SK-N-SH (cell line): ENCODE results near the gene C19orf18. TPM values are rescaled to one million over a fixed set of nuclear protein-coding genes. Genes with fewer than 3 reads are reported as not detected.
"Not testable (repeated sequence)": the region's sequence is repeated elsewhere in the genome, so short reads cannot be mapped to it uniquely, and the experiment has no call there.

Experiments
- CTCF ChIA-PET: fragments of 300-600, 350-600 bp; formaldehyde crosslinking; extraction: SDS; loops from one replicate; lab custom pipeline; 2021; lab: Yijun Ruan, JAX
- POLR2A ChIA-PET: fragments of 350-600 bp; sonication (Branson Sonifier 250); formaldehyde crosslinking; extraction: SDS; loops from one replicate; lab custom pipeline; 2020; ENCODE audit warnings: antibody characterized with exemption, inconsistent platforms; lab: Yijun Ruan, JAX
- DNase-seq: peaks from one replicate; pipeline ENCODE4 v3.0.0; 2012
- H2AFZ ChIP-seq: fragments of 200-600 bp; sonication (generic); 2 replicates; pipeline ENCODE4 v1.8.1; 2016; ENCODE audit warnings: antibody characterized with exemption, mild to moderate bottlenecking, low read depth
- H3F3A ChIP-seq: fragments of 200-600 bp; sonication (generic); replicated peaks from 2 replicates; pipeline ENCODE3; 2016; ENCODE audit warnings: antibody characterized with exemption, mild to moderate bottlenecking; ENCODE audit not compliant: insufficient read depth
- H3K27ac ChIP-seq, 2 experiments: fragments of 200-500 bp in 1 of 2; fragments of 200-600 bp in 1 of 2; sonication (Bioruptor generic) in 1 of 2; sonication (generic), shearing (Covaris generic) in 1 of 2; 2 replicates each; pipeline versions ENCODE4 v1.5.1 to v1.6.1; 2014 to 2016; ENCODE audit warnings: low read depth in 2 of 2, inconsistent platforms in 1 of 2, low read length in 1 of 2, mild to moderate bottlenecking in 1 of 2, mixed read lengths in 1 of 2
- H3K27me3 ChIP-seq: fragments of 200-600 bp; sonication (generic), shearing (Covaris generic); 2 replicates; pipeline ENCODE4 v1.6.1; 2016; ENCODE audit warnings: mixed run types; ENCODE audit not compliant: insufficient read depth
- H3K36me3 ChIP-seq, 2 experiments: fragments of 200-500 bp in 1 of 2; fragments of 200-600 bp in 1 of 2; sonication (Bioruptor generic) in 1 of 2; sonication (generic) in 1 of 2; replicated peaks in 1 of 2; 2 replicates each; pipeline versions ENCODE3 to v1.5.1; 2014 to 2016; ENCODE audit warnings: low read length in 1 of 2, mild to moderate bottlenecking in 1 of 2; ENCODE audit not compliant: insufficient read depth in 2 of 2, control insufficient read depth in 1 of 2
- H3K4me1 ChIP-seq, 2 experiments: fragments of 200-500 bp in 1 of 2; fragments of 200-600 bp in 1 of 2; sonication (Bioruptor generic) in 1 of 2; sonication (generic), shearing (Covaris generic) in 1 of 2; 2 replicates each; pipeline versions ENCODE4 v1.5.1 to v1.6.1; 2014 to 2016; ENCODE audit warnings: low read depth in 1 of 2, low read length in 1 of 2, mixed run types in 1 of 2; ENCODE audit not compliant: insufficient read depth in 2 of 2, control insufficient read depth in 1 of 2
- H3K4me2 ChIP-seq: fragments of 200-600 bp; sonication (generic), shearing (Covaris generic); 2 replicates; pipeline ENCODE4 v1.6.1; 2017; ENCODE audit warnings: mixed run types
- H3K4me3 ChIP-seq, 2 experiments: fragments of 200-500 bp in 1 of 2; fragments of 200-600 bp in 1 of 2; sonication (Bioruptor generic) in 1 of 2; sonication (generic), shearing (Covaris generic) in 1 of 2; 2 replicates each; pipeline versions ENCODE4 v1.5.1 to v1.8.1; 2014 to 2016; ENCODE audit warnings: low read depth in 2 of 2, inconsistent platforms in 1 of 2, low read length in 1 of 2, mild to moderate bottlenecking in 1 of 2, mixed read lengths in 1 of 2, moderate library complexity in 1 of 2
- H3K79me2 ChIP-seq: fragments of 200-600 bp; sonication (generic); 2 replicates; pipeline ENCODE4 v1.8.1; 2017; ENCODE audit warnings: mild to moderate bottlenecking; ENCODE audit not compliant: insufficient read depth
- H3K9ac ChIP-seq: fragments of 200-600 bp; sonication (generic); 2 replicates; pipeline ENCODE4 v1.6.1; 2017; ENCODE audit warnings: mixed run types
- H3K9me2 ChIP-seq: fragments of 200-600 bp; sonication (generic); 2 replicates; pipeline ENCODE4 v1.6.1; 2017; ENCODE audit warnings: mixed run types
- H3K9me3 ChIP-seq: fragments of 200-600 bp; sonication (generic); 2 replicates; pipeline ENCODE4 v1.6.1; 2017; ENCODE audit warnings: mixed run types, mild to moderate bottlenecking, moderate library complexity
- H4K20me1 ChIP-seq: fragments of 200-600 bp; sonication (generic); 2 replicates; pipeline ENCODE4 v1.6.1; 2017; ENCODE audit warnings: mild to moderate bottlenecking, mixed run types; ENCODE audit not compliant: insufficient read depth
- CHD2 ChIP-seq: fragments of 150-350 bp; IDR thresholded peaks from 2 replicates; pipeline ENCODE4 v1.6.1; 2018; ENCODE audit warnings: low read length; ENCODE audit not compliant: partially characterized antibody
- ELF1 ChIP-seq: IDR thresholded peaks from 2 replicates; pipeline ENCODE4 v1.4.0; 2012
- GABPA ChIP-seq: IDR thresholded peaks from 2 replicates; pipeline ENCODE4 v1.4.0; 2012; ENCODE audit warnings: low read depth, mild to moderate bottlenecking
- MXI1 ChIP-seq: IDR thresholded peaks from 2 replicates; pipeline ENCODE4 v1.6.1; 2012; ENCODE audit warnings: mild to moderate bottlenecking, low read depth, low read length, improper control_type of control experiment
- POLR2AphosphoS5 ChIP-seq: IDR thresholded peaks from 2 replicates; pipeline ENCODE4 v1.6.1; 2012; ENCODE audit warnings: low read depth, low read length
- RAD21 ChIP-seq: IDR thresholded peaks from 2 replicates; pipeline ENCODE4 v1.6.1; 2012; ENCODE audit warnings: mild to moderate bottlenecking, low read length
- RCOR1 ChIP-seq: fragments of 150-350 bp; IDR thresholded peaks from 2 replicates; pipeline ENCODE4 v1.6.1; 2017; ENCODE audit warnings: antibody characterized with exemption, low read length
- YY1 ChIP-seq: IDR thresholded peaks from 2 replicates; pipeline ENCODE4 v1.4.0; 2012; ENCODE audit warnings: low read depth, mild to moderate bottlenecking
- WGBS: methylation state at CpG from one replicate; pipeline ENCODE4 v1.1.6; 2017; ENCODE audit warnings: low lambda C conversion rate; 5-methylcytosine and 5-hydroxymethylcytosine counted together
- polyA plus RNA-seq, 3 experiments: library from polyadenylated mRNA; depleted of rRNA; stranded (reverse); fragments of >200 nt; gene quantifications; 2 replicates each; pipeline ENCODE4 v1.2.3, GENCODE V29; 2012
- TF ChIP-seq, protein P1 (sequence below): IDR thresholded peaks from 2 replicates; pipeline ENCODE4; 2012
- TF ChIP-seq, protein P2 (sequence below): IDR thresholded peaks from 2 replicates; pipeline ENCODE4 v1.4.0; 2012; ENCODE audit warnings: low read depth
- TF ChIP-seq, protein P3 (sequence below): IDR thresholded peaks from 2 replicates; pipeline ENCODE4 v1.4.0; 2012; ENCODE audit warnings: low read depth, borderline replicate concordance
- TF ChIP-seq, protein P4 (sequence below): fragments of 200-600 bp; sonication (generic); IDR thresholded peaks from 2 replicates; pipeline ENCODE4 v1.6.1; 2017; ENCODE audit warnings: antibody characterized with exemption, mild to moderate bottlenecking, moderate library complexity

The C19orf18 gene
- polyA plus RNA-seq, 1 of the 3 experiments (the other 2 are of a cell fraction) = not detected

DNA sequence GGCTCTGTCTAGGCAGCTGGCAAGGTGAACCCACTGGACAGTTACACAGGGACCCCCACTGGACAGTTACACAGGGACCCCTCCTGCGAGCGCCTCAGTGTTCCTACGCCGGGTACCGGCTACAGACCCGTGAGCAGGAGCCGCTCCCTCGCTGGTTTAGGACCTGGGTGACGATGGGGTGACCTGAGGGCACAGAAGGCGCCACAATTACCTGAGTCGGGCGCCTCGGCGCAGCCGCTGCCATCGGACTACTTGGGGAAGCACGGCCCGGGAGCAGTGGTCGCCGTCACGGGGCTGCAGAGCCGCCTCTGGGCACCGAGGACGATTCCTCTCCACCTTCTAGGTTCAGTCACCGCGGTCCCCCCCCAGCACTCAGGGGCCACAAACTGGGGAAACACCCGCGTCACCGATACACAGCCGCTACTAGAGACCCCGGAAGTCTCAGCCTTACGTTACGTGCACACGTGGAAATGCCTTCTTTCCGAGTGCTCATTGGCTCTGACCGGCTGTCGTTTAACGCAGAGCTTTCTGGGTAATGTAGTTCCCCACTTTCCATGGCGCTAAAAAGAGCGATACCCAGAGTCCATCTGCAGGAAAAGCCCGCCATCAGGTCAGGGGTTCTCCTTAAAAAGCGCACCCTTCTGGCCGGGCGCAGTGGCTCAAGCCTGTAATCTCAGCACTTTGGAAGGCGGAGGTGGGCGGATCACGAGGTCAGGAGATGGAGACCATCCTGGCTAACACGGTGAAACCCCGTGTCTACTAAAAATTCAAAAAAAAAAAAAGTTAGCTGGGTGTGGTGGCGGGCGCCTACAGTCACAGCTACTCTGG lies 58.0 kb downstream of the C19orf18 start, which contains the start of gene ZNF417:
ZNF417 (minus strand) TSS at position 425 of the 828 bp plus-strand sequence; CDS start at position 244, 181 bp downstream.
- 2% methylated on average over 33 of the region's 51 CpGs for WGBS
- Histone ChIP-seq H3K9ac (peak within 1 kb of the TSS; percentile 68), H3K79me2 (peaks cover 38% of the 10 kb centered on the region), H2AFZ (peak within 1 kb of the TSS; percentile 99), H3K4me1 (peaks cover 0 to 10% of the 10 kb centered on the region in 2 experiments; a peak in 2 of 4 replicates), H3K4me2 (peak within 1 kb of the TSS; percentile 80), H3K36me3 (peaks cover 3 to 20% of the 10 kb centered on the region in 2 experiments), H3K4me3 (peak within 1 kb of the TSS; percentile 78 to 92)
- H3F3A ChIP-seq, H3K27me3 ChIP-seq, H3K27ac ChIP-seq, H3K9me2 ChIP-seq, H4K20me1 ChIP-seq, H3K9me3 ChIP-seq: not testable (repeated sequence)
- TF ChIP-seq CHD2 (peak; percentile 85), MXI1 (peak; percentile 58; the same call in 1 of the 2 replicates), GABPA (peak; percentile 89), POLR2AphosphoS5 (peak; percentile 71), RAD21 (peak; percentile 28; the same call in 1 of the 2 replicates), YY1 (peak; percentile 82; the same call in 1 of the 2 replicates), RCOR1 (peak; percentile 35; the same call in 1 of the 2 replicates), ELF1 (peak; percentile 89)
- TF ChIP-seq, protein P1, sequence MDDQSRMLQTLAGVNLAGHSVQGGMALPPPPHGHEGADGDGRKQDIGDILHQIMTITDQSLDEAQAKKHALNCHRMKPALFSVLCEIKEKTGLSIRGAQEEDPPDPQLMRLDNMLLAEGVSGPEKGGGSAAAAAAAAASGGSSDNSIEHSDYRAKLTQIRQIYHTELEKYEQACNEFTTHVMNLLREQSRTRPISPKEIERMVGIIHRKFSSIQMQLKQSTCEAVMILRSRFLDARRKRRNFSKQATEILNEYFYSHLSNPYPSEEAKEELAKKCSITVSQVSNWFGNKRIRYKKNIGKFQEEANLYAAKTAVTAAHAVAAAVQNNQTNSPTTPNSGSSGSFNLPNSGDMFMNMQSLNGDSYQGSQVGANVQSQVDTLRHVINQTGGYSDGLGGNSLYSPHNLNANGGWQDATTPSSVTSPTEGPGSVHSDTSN = peak; percentile 99
- TF ChIP-seq, protein P2, sequence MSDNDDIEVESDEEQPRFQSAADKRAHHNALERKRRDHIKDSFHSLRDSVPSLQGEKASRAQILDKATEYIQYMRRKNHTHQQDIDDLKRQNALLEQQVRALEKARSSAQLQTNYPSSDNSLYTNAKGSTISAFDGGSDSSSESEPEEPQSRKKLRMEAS = 0 out of 2 replicates have a peak, but pooled peaks have one; percentile 20
- TF ChIP-seq, protein P3, sequence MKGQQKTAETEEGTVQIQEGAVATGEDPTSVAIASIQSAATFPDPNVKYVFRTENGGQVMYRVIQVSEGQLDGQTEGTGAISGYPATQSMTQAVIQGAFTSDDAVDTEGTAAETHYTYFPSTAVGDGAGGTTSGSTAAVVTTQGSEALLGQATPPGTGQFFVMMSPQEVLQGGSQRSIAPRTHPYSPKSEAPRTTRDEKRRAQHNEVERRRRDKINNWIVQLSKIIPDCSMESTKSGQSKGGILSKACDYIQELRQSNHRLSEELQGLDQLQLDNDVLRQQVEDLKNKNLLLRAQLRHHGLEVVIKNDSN = peak; percentile 27; the same call in 1 of the 2 replicates
- TF ChIP-seq, protein P4, sequence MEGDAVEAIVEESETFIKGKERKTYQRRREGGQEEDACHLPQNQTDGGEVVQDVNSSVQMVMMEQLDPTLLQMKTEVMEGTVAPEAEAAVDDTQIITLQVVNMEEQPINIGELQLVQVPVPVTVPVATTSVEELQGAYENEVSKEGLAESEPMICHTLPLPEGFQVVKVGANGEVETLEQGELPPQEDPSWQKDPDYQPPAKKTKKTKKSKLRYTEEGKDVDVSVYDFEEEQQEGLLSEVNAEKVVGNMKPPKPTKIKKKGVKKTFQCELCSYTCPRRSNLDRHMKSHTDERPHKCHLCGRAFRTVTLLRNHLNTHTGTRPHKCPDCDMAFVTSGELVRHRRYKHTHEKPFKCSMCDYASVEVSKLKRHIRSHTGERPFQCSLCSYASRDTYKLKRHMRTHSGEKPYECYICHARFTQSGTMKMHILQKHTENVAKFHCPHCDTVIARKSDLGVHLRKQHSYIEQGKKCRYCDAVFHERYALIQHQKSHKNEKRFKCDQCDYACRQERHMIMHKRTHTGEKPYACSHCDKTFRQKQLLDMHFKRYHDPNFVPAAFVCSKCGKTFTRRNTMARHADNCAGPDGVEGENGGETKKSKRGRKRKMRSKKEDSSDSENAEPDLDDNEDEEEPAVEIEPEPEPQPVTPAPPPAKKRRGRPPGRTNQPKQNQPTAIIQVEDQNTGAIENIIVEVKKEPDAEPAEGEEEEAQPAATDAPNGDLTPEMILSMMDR = peak; percentile 54
- POLR2A ChIA-PET = interaction anchor here (1.0 kb wide), 2 partner anchors 27 to 102 kb away, joined by 3 read pairs; partner anchors contain the start of gene ZNF552
- peak; percentile 90 for DNase-seq
- CTCF ChIA-PET = interaction anchor here (0.9 to 1.3 kb wide), 4 partner anchors 98 to 509 kb away, joined by 3 to 4 read pairs (median 3); partner anchors contain the start of gene ZNF552
